CD4-positive, alpha-beta memory T cell (primary cell): ENCODE data around the gene MARCHF3. TPM values are rescaled to one million over a fixed set of nuclear protein-coding genes. Genes with fewer than 3 reads are reported as not detected.

Experiments used
- CTCF ChIA-PET: fragments of 350-600 bp; sonication (Branson Sonifier 250); formaldehyde crosslinking; loops from one replicate; lab custom pipeline; 2021; ENCODE audit warnings: inconsistent platforms; ENCODE audit not compliant: partially characterized antibody; lab: Charles Lee
- POLR2A ChIA-PET: fragments of 350-600 bp; sonication (Branson Sonifier 250); formaldehyde crosslinking; loops from one replicate; lab custom pipeline; 2021; ENCODE audit not compliant: partially characterized antibody; lab: Charles Lee
- DNase-seq, 5 donors: peaks; one replicate each; pipeline versions ENCODE4 v3.0.0 to v3.0.0-alpha.2; 2020 to 2022; ENCODE audit warnings: mixed read lengths in 1 of 5
- H3K27ac ChIP-seq: one replicate; pipeline ENCODE4 v1.7.0; 2013; ENCODE audit warnings: low read depth, low read length
- H3K27me3 ChIP-seq: 2 replicates; pipeline ENCODE4 v1.7.0; 2013; ENCODE audit warnings: mild to moderate bottlenecking, low read length, moderate library complexity; ENCODE audit not compliant: insufficient read depth
- H3K36me3 ChIP-seq: 2 replicates; pipeline ENCODE4 v1.7.0; 2013; ENCODE audit warnings: mild to moderate bottlenecking, low read length, moderate library complexity; ENCODE audit not compliant: insufficient read depth
- H3K4me1 ChIP-seq: 2 replicates; pipeline ENCODE4 v1.7.0; 2013; ENCODE audit warnings: mild to moderate bottlenecking, low read length, moderate library complexity; ENCODE audit not compliant: insufficient read depth
- H3K4me3 ChIP-seq, 2 donors: one replicate each; pipeline ENCODE4 v1.7.0; 2013; ENCODE audit warnings: low read length in 2 of 2, mild to moderate bottlenecking in 1 of 2
- H3K9me3 ChIP-seq, 2 donors: one replicate each; pipeline ENCODE4 v1.7.0; 2013; ENCODE audit warnings: low read length in 2 of 2, control low read depth in 1 of 2; ENCODE audit not compliant: control insufficient read depth in 1 of 2
- H3K27ac Mint-ChIP-seq, 7 donors: one replicate each; pipeline ENCODE4 v1.8.0; 2020 to 2021; ENCODE audit warnings: mixed read lengths in 7 of 7, mild to moderate bottlenecking in 6 of 7, inconsistent platforms in 3 of 7, moderate library complexity in 3 of 7
- H3K27me3 Mint-ChIP-seq, 2 donors: one replicate each; pipeline ENCODE4 v1.8.0; 2020 to 2021; ENCODE audit warnings: mixed read lengths in 2 of 2
- H3K36me3 Mint-ChIP-seq, 2 donors: one replicate each; pipeline ENCODE4 v1.8.0; 2020 to 2021; ENCODE audit warnings: mixed read lengths in 2 of 2, inconsistent platforms in 1 of 2, mild to moderate bottlenecking in 1 of 2
- H3K4me1 Mint-ChIP-seq, 4 donors: one replicate each; pipeline ENCODE4 v1.8.0; 2020 to 2021; ENCODE audit warnings: mixed read lengths in 4 of 4, mild to moderate bottlenecking in 1 of 4
- H3K4me3 Mint-ChIP-seq, 8 donors: one replicate each; pipeline ENCODE4 v1.8.0; 2020 to 2021; ENCODE audit warnings: mixed read lengths in 8 of 8, mild to moderate bottlenecking in 7 of 8, moderate library complexity in 6 of 8, inconsistent platforms in 3 of 8
- H3K9me3 Mint-ChIP-seq, 8 donors: one replicate each; pipeline ENCODE4 v1.8.0; 2020 to 2021; ENCODE audit warnings: mixed read lengths in 8 of 8, mild to moderate bottlenecking in 5 of 8, inconsistent platforms in 3 of 8, moderate library complexity in 1 of 8
- intact Hi-C: fragments of 100-400 bp; cut with micrococcal nuclease; formaldehyde crosslinking; loops from one replicate; pipeline ENCODE4 v1.15.1; 2023
- polyA plus RNA-seq, 2 donors: library from polyadenylated mRNA; unstranded; fragments of 300-500 nt; fragmentation: Illumina TruSeq; gene quantifications; one replicate each; pipeline ENCODE4 v1.2.3, GENCODE V29; 2021
- total RNA-seq, 2 experiments: library from RNA; stranded (reverse); gene quantifications; one replicate each; pipeline ENCODE4 v1.2.3, GENCODE V29; 2021

MARCHF3 gene
- total and polyA plus RNA-seq, 4 experiments from 2014 or later: 3.2 to 7.5 (median 4.4) TPM

DNA sequence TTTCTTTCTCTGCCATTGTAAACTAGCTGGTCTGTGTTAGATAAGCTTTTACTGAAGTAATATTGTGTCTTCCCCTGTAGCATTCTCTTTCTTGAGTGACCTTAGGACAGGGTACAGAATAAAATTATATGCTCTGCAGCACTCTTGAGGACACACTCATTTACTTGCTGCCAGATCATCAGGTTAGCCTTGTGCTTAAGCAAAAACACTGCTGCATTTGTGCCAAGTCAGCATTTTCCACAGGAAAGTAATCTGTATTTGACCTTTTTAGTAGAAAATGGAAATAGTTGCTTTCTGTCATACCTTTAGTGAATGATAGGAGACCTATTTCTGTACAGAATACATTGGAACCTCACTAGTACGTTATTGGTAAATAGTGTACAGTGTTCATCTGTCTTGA lies 199.2 kb downstream of the MARCHF3 start:
- DNase-seq: no peak
- ChIA-PET POLR2A (interaction anchor here (1.1 kb wide), 1 partner anchor 53 kb away, joined by 3 read pairs; no protein-coding TSS in a partner anchor), CTCF (interaction anchor here (0.8 to 2.0 kb wide), 3 partner anchors 9 to 176 kb away, joined by 3 to 6 read pairs (median 3); no protein-coding TSS in a partner anchor)
- Histone ChIP-seq H3K27ac (no peak overlapping the region), H3K9me3 (no peaks in the 10 kb centered on the region), H3K36me3 (peaks cover 31% of the 10 kb centered on the region), H3K4me1 (peaks cover 7% of the 10 kb centered on the region), H3K4me3 (no peak overlapping the region), H3K27me3 (no peaks in the 10 kb centered on the region)
- Mint-ChIP-seq H3K9me3 (no peaks in the 10 kb centered on the region), H3K4me3 (no peak overlapping the region), H3K27me3 (no peaks in the 10 kb centered on the region), H3K27ac (peak overlapping the region in 5 of 7 donors; percentile 1 to 92 (median 39)), H3K4me1 (peaks cover 0 to 4% (median 4%) of the 10 kb centered on the region in 4 donors), H3K36me3 (peaks cover 47 to 64% of the 10 kb centered on the region in 2 donors)
- intact Hi-C loops: no loop called here

DNA sequence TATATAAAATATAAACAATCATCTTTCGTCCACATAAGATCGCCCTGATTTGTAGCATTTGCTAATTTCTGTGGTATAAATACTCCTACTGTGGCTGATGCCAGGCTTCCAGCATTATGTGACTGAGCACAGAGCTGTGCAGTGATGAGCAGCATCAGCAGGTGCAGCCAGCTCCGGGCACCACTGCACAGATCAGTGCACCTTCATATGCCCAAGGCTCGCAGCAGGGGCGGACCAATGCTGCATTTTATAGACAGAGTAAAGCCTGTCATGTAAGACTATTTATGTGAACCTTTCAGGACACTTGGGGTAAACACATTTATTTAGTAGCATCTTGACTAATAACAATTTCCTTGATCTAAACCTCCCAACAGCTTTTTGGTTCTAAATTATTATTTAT lies 200.3 kb downstream of the MARCHF3 start:
- Histone ChIP-seq H3K27ac (no peak overlapping the region), H3K4me1 (peaks cover 7% of the 10 kb centered on the region), H3K4me3 (no peak overlapping the region), H3K36me3 (peaks cover 39% of the 10 kb centered on the region), H3K9me3 (no peaks in the 10 kb centered on the region), H3K27me3 (no peaks in the 10 kb centered on the region)
- H3K27ac Mint-ChIP-seq: peak overlapping the region in 4 of 7 donors; percentile 31 to 53 (median 39)
- CTCF ChIA-PET: interaction anchor here (0.6 to 2.0 kb wide), 4 partner anchors 12 to 173 kb away, joined by 3 to 6 read pairs (median 4); no protein-coding TSS in a partner anchor
- intact Hi-C loops: no loop called here
- H3K4me3 Mint-ChIP-seq: no peak overlapping the region
- no peaks in the 10 kb centered on the region for H3K9me3 Mint-ChIP-seq
- peaks cover 53 to 65% of the 10 kb centered on the region in 2 donors for H3K36me3 Mint-ChIP-seq
- POLR2A ChIA-PET: no interaction called here
- no peak for DNase-seq
- peaks cover 0 to 4% (median 4%) of the 10 kb centered on the region in 4 donors for H3K4me1 Mint-ChIP-seq
- H3K27me3 Mint-ChIP-seq: no peaks in the 10 kb centered on the region

DNA sequence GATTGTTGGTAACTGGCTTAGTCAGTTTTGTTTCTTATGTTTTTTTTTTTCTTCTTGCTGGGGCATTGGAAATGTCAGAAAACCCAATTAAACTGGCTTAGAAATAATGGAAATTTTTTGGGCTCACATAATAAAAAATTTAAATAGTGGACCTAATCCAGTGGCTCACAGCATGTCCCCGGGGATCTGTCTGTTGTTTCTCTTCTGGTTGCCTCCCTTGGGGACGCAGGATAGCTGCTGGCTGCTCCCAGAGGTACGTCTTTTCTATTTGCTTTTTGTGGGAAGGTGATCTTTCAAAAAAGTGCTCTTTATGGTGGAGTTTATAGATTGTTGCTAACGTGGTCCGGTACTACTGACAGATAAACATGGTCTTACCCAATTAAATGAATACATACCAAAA lies 201.3 kb downstream of the MARCHF3 start:
- peaks cover 0 to 4% (median 4%) of the 10 kb centered on the region in 4 donors for H3K4me1 Mint-ChIP-seq
- H3K27ac Mint-ChIP-seq: peak overlapping the region in 2 of 7 donors; percentile 4 to 75
- DNase-seq: no peak
- Histone ChIP-seq H3K36me3 (peaks cover 39% of the 10 kb centered on the region), H3K27me3 (no peaks in the 10 kb centered on the region), H3K9me3 (no peaks in the 10 kb centered on the region), H3K4me3 (no peak overlapping the region), H3K4me1 (peaks cover 7% of the 10 kb centered on the region), H3K27ac (no peak overlapping the region)
- peaks cover 46 to 64% of the 10 kb centered on the region in 2 donors for H3K36me3 Mint-ChIP-seq
- H3K9me3 Mint-ChIP-seq: no peaks in the 10 kb centered on the region
- no peak overlapping the region for H3K4me3 Mint-ChIP-seq
- CTCF ChIA-PET: no interaction called here
- POLR2A ChIA-PET: no interaction called here
- no peaks in the 10 kb centered on the region for H3K27me3 Mint-ChIP-seq
- intact Hi-C loops: no loop called here

DNA sequence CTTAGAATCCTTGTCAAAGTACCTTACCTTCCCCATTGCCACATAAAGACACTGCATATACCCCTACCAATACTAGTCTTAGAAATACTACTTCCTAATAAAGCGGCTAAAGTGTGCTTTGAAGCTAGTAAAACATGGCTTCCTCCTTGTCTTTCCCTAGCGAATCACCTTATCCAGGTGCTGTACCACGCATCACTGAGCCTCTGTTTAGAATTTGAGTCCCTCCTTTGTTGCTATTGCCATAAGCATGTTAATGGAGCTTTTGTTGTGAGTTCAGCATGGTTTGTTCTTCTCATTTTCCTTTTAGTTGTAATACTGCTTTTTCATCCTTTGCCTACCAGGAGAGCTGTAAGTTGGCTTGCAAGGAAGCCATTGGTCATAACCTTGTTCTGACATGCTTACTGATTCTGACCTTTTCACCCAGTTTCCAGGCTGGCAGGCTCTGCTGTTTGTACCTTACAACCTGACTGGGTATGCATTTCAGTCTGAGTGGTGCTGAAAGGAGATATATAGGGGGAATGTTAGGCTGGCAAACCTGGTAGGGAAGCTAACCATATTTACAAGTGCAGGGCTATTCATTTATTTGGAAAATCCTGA lies 203.6 kb downstream of the MARCHF3 start:
- H3K4me1 Mint-ChIP-seq: peaks cover 0 to 4% (median 4%) of the 10 kb centered on the region in 4 donors
- POLR2A ChIA-PET: interaction anchor here (1.3 to 1.6 kb wide), 2 partner anchors 15 to 19 kb away, joined by 5 read pairs; no protein-coding TSS in a partner anchor
- intact Hi-C loops: no loop called here
- DNase-seq: no peak
- Histone ChIP-seq H3K9me3 (no peaks in the 10 kb centered on the region), H3K4me1 (peaks cover 7% of the 10 kb centered on the region), H3K36me3 (peaks cover 37% of the 10 kb centered on the region), H3K27ac (no peak overlapping the region), H3K27me3 (no peaks in the 10 kb centered on the region), H3K4me3 (no peak overlapping the region)
- H3K27ac Mint-ChIP-seq: peak overlapping the region in 2 of 7 donors; percentile 37 to 43
- no peaks in the 10 kb centered on the region for H3K9me3 Mint-ChIP-seq
- CTCF ChIA-PET: interaction anchor here (0.8 to 1.1 kb wide), 3 partner anchors 11 to 47 kb away, joined by 3 to 4 read pairs (median 3); no protein-coding TSS in a partner anchor
- H3K36me3 Mint-ChIP-seq: peaks cover 37 to 65% of the 10 kb centered on the region in 2 donors
- H3K4me3 Mint-ChIP-seq: no peak overlapping the region
- no peaks in the 10 kb centered on the region for H3K27me3 Mint-ChIP-seq

DNA sequence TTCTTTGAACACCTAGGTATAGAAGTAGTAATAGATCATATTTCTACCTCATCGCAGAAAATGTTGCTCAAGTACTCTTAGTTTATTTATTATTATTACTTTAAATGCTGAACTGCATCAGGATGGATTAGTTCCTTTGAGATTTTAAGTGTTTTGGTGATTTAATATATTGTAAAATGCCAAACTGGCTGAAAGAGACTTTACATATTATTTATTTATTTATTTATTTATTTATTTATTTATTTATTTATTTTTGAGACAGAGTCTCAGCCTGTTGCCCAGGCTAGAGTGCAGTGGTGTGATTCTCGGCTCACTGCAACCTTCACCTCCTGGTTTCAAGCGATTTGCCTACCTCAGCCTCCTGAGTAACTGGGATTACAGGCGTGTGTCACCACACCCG lies 211.1 kb downstream of the MARCHF3 start:
- intact Hi-C loops: no loop called here
- Histone ChIP-seq H3K4me1 (no peaks in the 10 kb centered on the region), H3K9me3 (no peaks in the 10 kb centered on the region), H3K4me3 (no peak overlapping the region), H3K27me3 (no peaks in the 10 kb centered on the region), H3K27ac (no peak overlapping the region), H3K36me3 (peaks cover 14% of the 10 kb centered on the region)
- H3K27ac Mint-ChIP-seq: no peak overlapping the region
- no peak overlapping the region for H3K4me3 Mint-ChIP-seq
- no peaks in the 10 kb centered on the region for H3K27me3 Mint-ChIP-seq
- peaks cover 31 to 51% of the 10 kb centered on the region in 2 donors for H3K36me3 Mint-ChIP-seq
- no peak for DNase-seq
- POLR2A ChIA-PET: no interaction called here
- peaks cover 0 to 4% (median 1%) of the 10 kb centered on the region in 4 donors for H3K4me1 Mint-ChIP-seq
- H3K9me3 Mint-ChIP-seq: no peaks in the 10 kb centered on the region
- CTCF ChIA-PET: interaction anchor here (1.0 to 1.2 kb wide), 2 partner anchors 11 to 39 kb away, joined by 3 to 5 read pairs; no protein-coding TSS in a partner anchor

DNA sequence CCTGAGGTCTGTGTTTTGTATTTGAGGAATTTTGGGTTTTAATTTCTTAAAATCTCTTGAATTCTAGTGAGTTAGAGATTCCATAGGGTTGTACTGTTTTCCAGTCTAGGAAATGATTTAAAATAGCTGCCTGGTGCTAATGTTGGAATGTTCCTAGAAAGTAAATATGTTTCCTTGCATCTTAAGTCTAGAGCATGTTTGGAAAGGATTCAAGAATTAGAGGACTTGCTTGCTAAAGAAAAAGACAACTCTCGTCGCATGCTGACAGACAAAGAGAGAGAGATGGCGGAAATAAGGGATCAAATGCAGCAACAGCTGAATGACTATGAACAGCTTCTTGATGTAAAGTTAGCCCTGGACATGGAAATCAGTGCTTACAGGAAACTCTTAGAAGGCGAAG lies 211.6 kb downstream of the MARCHF3 start:
- Mint-ChIP-seq H3K36me3 (peaks cover 35 to 55% of the 10 kb centered on the region in 2 donors), H3K4me1 (peaks cover 0 to 4% (median 1%) of the 10 kb centered on the region in 4 donors), H3K27ac (no peak overlapping the region), H3K9me3 (no peaks in the 10 kb centered on the region), H3K27me3 (no peaks in the 10 kb centered on the region), H3K4me3 (no peak overlapping the region)
- Histone ChIP-seq H3K4me1 (no peaks in the 10 kb centered on the region), H3K36me3 (peaks cover 10% of the 10 kb centered on the region), H3K4me3 (no peak overlapping the region), H3K27ac (no peak overlapping the region), H3K9me3 (no peaks in the 10 kb centered on the region), H3K27me3 (no peaks in the 10 kb centered on the region)
- ChIA-PET POLR2A (no interaction called here), CTCF (interaction anchor here (1.0 to 1.2 kb wide), 2 partner anchors 10 to 39 kb away, joined by 3 to 5 read pairs; no protein-coding TSS in a partner anchor)
- intact Hi-C loops: no loop called here
- no peak for DNase-seq
